H9 (cell line): ENCODE results near the gene MAML3. TPM values are rescaled to one million over a fixed set of nuclear protein-coding genes. Genes with fewer than 3 reads are reported as not detected.
A peak's percentile ranks its signal among the peaks of the same experiment; 100 is the strongest.

Experiments
- DNase-seq: peaks from one replicate; pipeline ENCODE4 v3.0.0-alpha.2; 2017
- H2AFZ ChIP-seq: one replicate; pipeline ENCODE4 v1.6.1; 2013; ENCODE audit warnings: mild to moderate bottlenecking, low read length, control low read depth, moderate library complexity
- H2AK5ac ChIP-seq: 2 replicates; pipeline ENCODE4 v1.6.1; 2013; ENCODE audit warnings: low read length, control low read depth, mixed read lengths; ENCODE audit not compliant: insufficient read length
- H2BK120ac ChIP-seq: one replicate; pipeline ENCODE4 v1.6.1; 2013; ENCODE audit warnings: low read depth, mild to moderate bottlenecking, low read length, control low read depth, inconsistent platforms; ENCODE audit not compliant: poor library complexity, severe bottlenecking
- H2BK12ac ChIP-seq: 2 replicates; pipeline ENCODE4 v1.6.1; 2013; ENCODE audit warnings: low read length, control low read depth, mixed read lengths, low read depth; ENCODE audit not compliant: insufficient read length
- H2BK15ac ChIP-seq: 2 replicates; pipeline ENCODE4 v1.6.1; 2013; ENCODE audit warnings: low read depth, low read length, control low read depth
- H2BK20ac ChIP-seq: one replicate; pipeline ENCODE4 v1.6.1; 2013; ENCODE audit warnings: low read depth, mild to moderate bottlenecking, low read length, control low read depth, inconsistent platforms; ENCODE audit not compliant: poor library complexity, severe bottlenecking
- H2BK5ac ChIP-seq: 2 replicates; pipeline ENCODE4 v1.6.1; 2013; ENCODE audit warnings: low read length, control low read depth, mixed read lengths; ENCODE audit not compliant: insufficient read length
- H3K14ac ChIP-seq: 2 replicates; pipeline ENCODE4 v1.6.1; 2013; ENCODE audit warnings: low read length, control low read depth; ENCODE audit not compliant: insufficient read depth
- H3K18ac ChIP-seq: 2 replicates; pipeline ENCODE4 v1.6.1; 2013; ENCODE audit warnings: low read depth, mild to moderate bottlenecking, mixed read lengths, low read length, control low read depth; ENCODE audit not compliant: insufficient read length
- H3K23ac ChIP-seq: 2 replicates; pipeline ENCODE4 v1.6.1; 2013; ENCODE audit warnings: low read length, control low read depth, mixed read lengths, low read depth; ENCODE audit not compliant: insufficient read length
- H3K23me2 ChIP-seq: 2 replicates; pipeline ENCODE4 v1.6.1; 2013; ENCODE audit warnings: low read depth, mild to moderate bottlenecking, mixed read lengths, low read length, control low read depth; ENCODE audit not compliant: insufficient read length, poor library complexity, severe bottlenecking
- H3K27ac ChIP-seq: 2 replicates; pipeline ENCODE4 v1.5.1; 2013; ENCODE audit warnings: low read length, control low read depth, mixed read lengths, low read depth; ENCODE audit not compliant: insufficient read length
- H3K27me3 ChIP-seq: 2 replicates; pipeline ENCODE4 v1.6.1; 2013; ENCODE audit warnings: low read length, control low read depth, inconsistent platforms; ENCODE audit not compliant: insufficient read depth
- H3K4ac ChIP-seq: 2 replicates; pipeline ENCODE4 v1.6.1; 2013; ENCODE audit warnings: low read depth, mild to moderate bottlenecking, control low read depth, inconsistent platforms, low read length, moderate library complexity
- H3K4me1 ChIP-seq: 2 replicates; pipeline ENCODE4 v1.6.1; 2013; ENCODE audit warnings: low read length, control low read depth, inconsistent platforms; ENCODE audit not compliant: insufficient read depth
- H3K4me2 ChIP-seq: 2 replicates; pipeline ENCODE4 v1.6.1; 2013; ENCODE audit warnings: low read length, control low read depth, mixed read lengths; ENCODE audit not compliant: insufficient read length, insufficient read depth
- H3K56ac ChIP-seq: 2 replicates; pipeline ENCODE4 v1.6.1; 2013; ENCODE audit warnings: low read depth, mild to moderate bottlenecking, mixed read lengths, low read length, control low read depth; ENCODE audit not compliant: insufficient read length
- H3K79me1 ChIP-seq: 2 replicates; pipeline ENCODE4 v1.6.1; 2013; ENCODE audit warnings: low read depth, mild to moderate bottlenecking, moderate library complexity, low read length, control low read depth, inconsistent platforms; ENCODE audit not compliant: insufficient read depth, poor library complexity, severe bottlenecking
- H3K79me2 ChIP-seq: 2 replicates; pipeline ENCODE4 v1.6.1; 2013; ENCODE audit warnings: low read length, control low read depth, inconsistent platforms; ENCODE audit not compliant: insufficient read depth
- H3K9ac ChIP-seq: 2 replicates; pipeline ENCODE4 v1.6.1; 2013; ENCODE audit warnings: low read length, control low read depth, mixed read lengths; ENCODE audit not compliant: insufficient read length; ENCODE audit errors: extremely low read depth
- H3K9me3 ChIP-seq: one replicate; pipeline ENCODE4 v1.6.1; 2013; ENCODE audit warnings: low read depth, low read length, inconsistent platforms; ENCODE audit not compliant: control insufficient read depth
- H3T11ph ChIP-seq: one replicate; pipeline ENCODE4 v1.6.1; 2013; ENCODE audit warnings: mild to moderate bottlenecking, low read length, control low read depth, inconsistent platforms
- H4K20me1 ChIP-seq: one replicate; pipeline ENCODE4 v1.6.1; 2013; ENCODE audit not compliant: control insufficient read depth, insufficient read length, insufficient read depth
- H4K5ac ChIP-seq: 2 replicates; pipeline ENCODE4 v1.6.1; 2013; ENCODE audit warnings: low read depth, mild to moderate bottlenecking, mixed read lengths, low read length, control low read depth; ENCODE audit not compliant: insufficient read length
- H4K8ac ChIP-seq: replicated peaks from 2 replicates; pipeline ENCODE4 v1.6.1; 2013; ENCODE audit warnings: low read length, control low read depth, mixed read lengths, low read depth; ENCODE audit not compliant: insufficient read length
- H4K91ac ChIP-seq: 2 replicates; pipeline ENCODE4 v1.6.1; 2013; ENCODE audit warnings: low read depth, mild to moderate bottlenecking, moderate library complexity, mixed read lengths, low read length, control low read depth; ENCODE audit not compliant: insufficient read length
- H3K27ac Mint-ChIP-seq, 3 experiments: 2 replicates in 2 of 3; 3 replicates in 1 of 3; pipeline ENCODE4 v1.8.0; 2020 to 2021; ENCODE audit warnings: mixed read lengths in 3 of 3, mild to moderate bottlenecking in 1 of 3, moderate library complexity in 1 of 3
- H3K27me3 Mint-ChIP-seq: 2 replicates; pipeline ENCODE4 v1.8.0; 2021; ENCODE audit warnings: low read depth, mild to moderate bottlenecking, moderate library complexity, mixed read lengths
- H3K36me3 Mint-ChIP-seq, 3 experiments: 2 replicates in 2 of 3; 3 replicates in 1 of 3; pipeline ENCODE4 v1.8.0; 2020 to 2021; ENCODE audit warnings: low read depth in 3 of 3, mixed read lengths in 3 of 3; ENCODE audit not compliant: insufficient read depth in 1 of 3
- H3K4me1 Mint-ChIP-seq, 2 experiments: 2 replicates each; pipeline ENCODE4 v1.8.0; 2020; ENCODE audit warnings: mixed read lengths in 2 of 2
- H3K4me3 Mint-ChIP-seq, 2 experiments: 2 replicates in 1 of 2; 3 replicates in 1 of 2; pipeline ENCODE4 v1.8.0; 2020 to 2021; ENCODE audit warnings: mild to moderate bottlenecking in 2 of 2, mixed read lengths in 2 of 2, moderate library complexity in 1 of 2
- H3K9me3 Mint-ChIP-seq, 2 experiments: 2 replicates in 1 of 2; 3 replicates in 1 of 2; pipeline ENCODE4 v1.8.0; 2020; ENCODE audit warnings: mild to moderate bottlenecking in 2 of 2, mixed read lengths in 2 of 2, moderate library complexity in 1 of 2
- WGBS: extraction: QIAGEN DNeasy Blood & Tissue Kit; methylation state at CpG from one replicate; pipeline ENCODE4 v1.1.7; 2013; ENCODE audit warnings: missing lambda C conversion rate, low lambda C conversion rate, mixed read lengths; ENCODE audit not compliant: insufficient read length; ENCODE audit errors: extremely low coverage; 5-methylcytosine and 5-hydroxymethylcytosine counted together
- total RNA-seq: library from RNA; stranded (reverse); gene quantifications from 2 replicates; pipeline ENCODE4 v1.2.1, GENCODE V29; 2021
- TF ChIP-seq, protein P1 (sequence below): fragments of 200-600 bp; sonication (generic); conservative IDR thresholded peaks from 3 replicates; pipeline ENCODE4 v1.8.0; 2021; ENCODE audit warnings: antibody characterized with exemption, mild to moderate bottlenecking

MAML3 gene
- total RNA-seq, 1 experiment from 2014 or later, result 3.9 TPM

DNA sequence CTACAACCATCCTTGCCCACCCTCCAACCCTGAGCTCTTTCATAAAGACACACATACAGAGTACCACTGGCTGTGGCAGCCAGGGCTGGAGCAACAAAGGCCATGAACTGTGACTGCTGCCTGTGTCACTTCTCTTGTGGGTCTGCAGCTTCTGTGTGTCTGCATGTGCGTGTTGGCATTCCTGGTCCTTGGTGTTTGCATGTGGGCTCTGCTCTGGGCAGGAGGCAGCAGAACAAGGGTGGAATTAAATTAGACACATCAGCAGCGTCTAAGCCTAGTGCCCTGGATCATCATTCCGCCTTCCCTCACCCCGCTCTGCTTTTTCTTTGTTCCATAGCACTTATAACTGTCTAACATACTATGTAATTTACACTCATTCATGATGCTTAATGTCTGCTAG is 330.6 kb downstream of the MAML3 start:
- Histone ChIP-seq H3K4ac (no peak overlapping the region), H3K4me2 (no peak overlapping the region), H2BK15ac (no peak overlapping the region), H3K4me1 (peaks cover 20% of the 10 kb centered on the region; the same call in 1 of the 2 replicates), H3K9me3 (no peaks in the 10 kb centered on the region), H2BK12ac (no peak overlapping the region), H4K20me1 (no peaks in the 10 kb centered on the region), H2AFZ (no peak overlapping the region), H3K23me2 (peaks cover 4% of the 10 kb centered on the region), H3K27me3 (no peaks in the 10 kb centered on the region; the same call in 1 of the 2 replicates), H3K14ac (no peak overlapping the region; the same call in 1 of the 2 replicates), H2BK20ac (no peak overlapping the region), H3T11ph (no peak overlapping the region), H4K91ac (no peak overlapping the region), H3K18ac (peak overlapping the region; percentile 2), H3K23ac (no peak overlapping the region), H2BK120ac (no peak overlapping the region), H3K79me1 (no peaks in the 10 kb centered on the region), H2AK5ac (no peak overlapping the region), H3K9ac (no peak overlapping the region), H4K5ac (no peak overlapping the region), H3K56ac (no peak overlapping the region), H3K79me2 (no peaks in the 10 kb centered on the region), H3K27ac (no peak overlapping the region), H2BK5ac (no peak overlapping the region), H4K8ac (no peak overlapping the region)
- Mint-ChIP-seq H3K27ac (peak overlapping the region in 1 of 3 experiments; percentile 90; a peak in 1 of 7 replicates), H3K36me3 (peaks cover 4 to 14% (median 10%) of the 10 kb centered on the region in 3 experiments; a peak in 6 of 7 replicates), H3K9me3 (peaks cover 6 to 11% of the 10 kb centered on the region in 2 experiments; a peak in 4 of 5 replicates), H3K4me3 (no peak overlapping the region), H3K4me1 (peaks cover 55 to 58% of the 10 kb centered on the region in 2 experiments), H3K27me3 (no peaks in the 10 kb centered on the region)
- TF ChIP-seq, protein P1, sequence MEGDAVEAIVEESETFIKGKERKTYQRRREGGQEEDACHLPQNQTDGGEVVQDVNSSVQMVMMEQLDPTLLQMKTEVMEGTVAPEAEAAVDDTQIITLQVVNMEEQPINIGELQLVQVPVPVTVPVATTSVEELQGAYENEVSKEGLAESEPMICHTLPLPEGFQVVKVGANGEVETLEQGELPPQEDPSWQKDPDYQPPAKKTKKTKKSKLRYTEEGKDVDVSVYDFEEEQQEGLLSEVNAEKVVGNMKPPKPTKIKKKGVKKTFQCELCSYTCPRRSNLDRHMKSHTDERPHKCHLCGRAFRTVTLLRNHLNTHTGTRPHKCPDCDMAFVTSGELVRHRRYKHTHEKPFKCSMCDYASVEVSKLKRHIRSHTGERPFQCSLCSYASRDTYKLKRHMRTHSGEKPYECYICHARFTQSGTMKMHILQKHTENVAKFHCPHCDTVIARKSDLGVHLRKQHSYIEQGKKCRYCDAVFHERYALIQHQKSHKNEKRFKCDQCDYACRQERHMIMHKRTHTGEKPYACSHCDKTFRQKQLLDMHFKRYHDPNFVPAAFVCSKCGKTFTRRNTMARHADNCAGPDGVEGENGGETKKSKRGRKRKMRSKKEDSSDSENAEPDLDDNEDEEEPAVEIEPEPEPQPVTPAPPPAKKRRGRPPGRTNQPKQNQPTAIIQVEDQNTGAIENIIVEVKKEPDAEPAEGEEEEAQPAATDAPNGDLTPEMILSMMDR, result no peak
- no CpG with 5 or more reads among the region's 4 CpGs for WGBS
- DNase-seq, result no peak
